ENCODE data around the gene DNAH10.

DNA sequence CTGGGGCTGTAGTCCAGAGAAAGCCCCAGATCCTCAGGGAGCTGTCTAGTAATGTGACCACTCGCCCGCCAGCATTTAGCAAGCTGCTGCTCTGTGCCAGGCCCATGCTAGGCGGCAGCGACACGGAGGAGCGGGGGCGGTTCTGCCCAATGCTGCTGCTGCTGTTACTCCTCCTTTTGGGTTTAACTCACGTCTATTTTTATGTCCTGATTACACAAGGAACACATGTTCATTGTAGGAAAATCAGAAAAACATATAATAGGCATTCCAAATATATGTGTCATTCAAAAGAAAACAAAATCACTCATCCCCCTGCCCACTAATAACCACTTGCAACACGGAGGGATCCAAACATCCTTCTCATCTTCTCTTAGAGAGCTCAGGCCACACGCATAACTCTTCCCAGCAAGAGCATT is 180.1 kb downstream of the DNAH10 start:
- TF ChIP-seq, protein P1, sequence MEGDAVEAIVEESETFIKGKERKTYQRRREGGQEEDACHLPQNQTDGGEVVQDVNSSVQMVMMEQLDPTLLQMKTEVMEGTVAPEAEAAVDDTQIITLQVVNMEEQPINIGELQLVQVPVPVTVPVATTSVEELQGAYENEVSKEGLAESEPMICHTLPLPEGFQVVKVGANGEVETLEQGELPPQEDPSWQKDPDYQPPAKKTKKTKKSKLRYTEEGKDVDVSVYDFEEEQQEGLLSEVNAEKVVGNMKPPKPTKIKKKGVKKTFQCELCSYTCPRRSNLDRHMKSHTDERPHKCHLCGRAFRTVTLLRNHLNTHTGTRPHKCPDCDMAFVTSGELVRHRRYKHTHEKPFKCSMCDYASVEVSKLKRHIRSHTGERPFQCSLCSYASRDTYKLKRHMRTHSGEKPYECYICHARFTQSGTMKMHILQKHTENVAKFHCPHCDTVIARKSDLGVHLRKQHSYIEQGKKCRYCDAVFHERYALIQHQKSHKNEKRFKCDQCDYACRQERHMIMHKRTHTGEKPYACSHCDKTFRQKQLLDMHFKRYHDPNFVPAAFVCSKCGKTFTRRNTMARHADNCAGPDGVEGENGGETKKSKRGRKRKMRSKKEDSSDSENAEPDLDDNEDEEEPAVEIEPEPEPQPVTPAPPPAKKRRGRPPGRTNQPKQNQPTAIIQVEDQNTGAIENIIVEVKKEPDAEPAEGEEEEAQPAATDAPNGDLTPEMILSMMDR (IDR thresholded peaks at IDR 0.05 in 4 of 5, conservative IDR thresholded peaks at IDR 0.05 in 1 of 5): no peak
- no peak for TF ChIP-seq POLR2A (IDR thresholded peaks at IDR 0.05)
